H1 (cell line): ENCODE measurements around the gene NQO2. TPM values are rescaled to one million over a fixed set of nuclear protein-coding genes. Genes with fewer than 3 reads are reported as not detected.

ENCODE experiments used
- ASH2L ChIP-seq: fragments of 200-600, 300-600 bp; sonication (generic); IDR thresholded peaks from one replicate; pipeline ENCODE4 v1.7.1; 2017; ENCODE audit warnings: low read length
- CBX8 ChIP-seq: fragments of 300-800, 300-1000 bp; sonication (generic); IDR thresholded peaks from 2 replicates; pipeline ENCODE4 v1.7.1; 2016; ENCODE audit warnings: low read depth, low read length, borderline replicate concordance
- CHD7 ChIP-seq: fragments of 300-600 bp; sonication (generic); IDR thresholded peaks from 2 replicates; pipeline ENCODE4 v1.7.1; 2012; ENCODE audit warnings: low read length, moderate library complexity, mild to moderate bottlenecking, inconsistent platforms; ENCODE audit not compliant: insufficient replicate concordance
- KDM5A ChIP-seq: fragments of 200-600 bp; IDR thresholded peaks from 2 replicates; pipeline ENCODE4 v1.7.1; 2012; ENCODE audit warnings: mild to moderate bottlenecking, low read length, inconsistent platforms, mixed read lengths
- POLR2A ChIP-seq, 2 experiments: IDR thresholded peaks; 1 replicate in 1 of 2; 2 replicates in 1 of 2; pipeline ENCODE4 v1.6.1; 2011; ENCODE audit warnings: low read depth in 2 of 2, low read length in 2 of 2, mild to moderate bottlenecking in 2 of 2; ENCODE audit errors: control extremely low read depth in 1 of 2
- RFX5 ChIP-seq: IDR thresholded peaks from 2 replicates; pipeline ENCODE4 v1.6.1; 2011; ENCODE audit warnings: low read depth, low read length, improper control_type of control experiment, borderline replicate concordance
- RXRA ChIP-seq: IDR thresholded peaks from 2 replicates; pipeline ENCODE4 v1.6.1; 2011; ENCODE audit warnings: low read depth, mild to moderate bottlenecking, low read length, moderate library complexity; ENCODE audit not compliant: insufficient read depth
- SAP30 ChIP-seq: fragments of 300-600 bp; sonication (generic); IDR thresholded peaks from 2 replicates; pipeline ENCODE4 v1.7.1; 2012; ENCODE audit warnings: low read length, moderate library complexity, mild to moderate bottlenecking, inconsistent platforms; ENCODE audit not compliant: insufficient read depth, insufficient replicate concordance
- SIN3A ChIP-seq, 2 experiments: IDR thresholded peaks in 1 of 2; conservative IDR thresholded peaks in 1 of 2; 2 replicates each; pipeline ENCODE4 v1.6.1; 2011 to 2012; ENCODE audit warnings: low read length in 2 of 2, improper control_type of control experiment in 1 of 2, low read depth in 1 of 2, mild to moderate bottlenecking in 1 of 2
- TBP ChIP-seq: IDR thresholded peaks from 2 replicates; pipeline ENCODE4 v1.6.1; 2011; ENCODE audit warnings: low read depth, low read length, improper control_type of control experiment
- polyA plus RNA-seq, 7 experiments: library from polyadenylated mRNA; depleted of rRNA in 3 of 7; stranded (reverse) in 5 of 7; unstranded in 2 of 7; fragments of >200 nt in 5 of 7; fragments of 200-250 nt in 2 of 7; gene quantifications; 1 replicate in 5 of 7; 2 replicates in 1 of 7; 4 replicates in 1 of 7; pipeline versions ENCODE4 v1.2.1 to v1.2.3, GENCODE V29; 2011 to 2013; ENCODE audit warnings: missing spikeins in 2 of 7, mixed read lengths in 2 of 7
- total RNA-seq: library from RNA; stranded (reverse); fragmentation: NEBNext Ultra II Directional; extraction: Animal tissue kit (Norgen Biotek cat#: 25700); gene quantifications from 2 replicates; pipeline ENCODE4 v1.2.1, GENCODE V29; 2021

NQO2 gene
- total and polyA plus RNA-seq, 2 of the 8 experiments (the other 6 are each of a cell fraction or from before 2014, with no cell fraction given) = 135 to 168 TPM

GRCh38 chr6:2959909-2960719 is 39.6 kb upstream of the NQO2 start (continued):
- TF ChIP-seq CHD7 = no peak
- TF ChIP-seq RXRA = no peak
- peak; percentile 32 for TF ChIP-seq ASH2L
- TF ChIP-seq RFX5 = no peak
- TF ChIP-seq CBX8 = no peak
- TF ChIP-seq KDM5A = no peak
- TF ChIP-seq SAP30 = no peak
- TF ChIP-seq TBP = no peak
- TF ChIP-seq SIN3A (conservative IDR thresholded peaks at IDR 0.05 in 1 of 2, IDR thresholded peaks at IDR 0.05 in 1 of 2; ENCODE audit: low read depth in 1 of 2, low read length in 2 of 2) = 0 out of 4 replicates have a peak, but pooled peaks of 1 of the 2 experiments have one; percentile 18
- TF ChIP-seq POLR2A (IDR thresholded peaks at IDR 0.05; ENCODE audit: control extremely low read depth in 1 of 2, low read depth in 2 of 2, low read length in 2 of 2) = no peak
